Embryonic facial prominence (tissue), 1 donor: Measurements from ENCODE around the gene CFAP69.

Source experiments
- DNase-seq: peaks from one replicate; pipeline ENCODE4 v3.0.0-alpha.2; 2016; ENCODE audit errors: extremely low spot score

Gene CFAP69, protein sequence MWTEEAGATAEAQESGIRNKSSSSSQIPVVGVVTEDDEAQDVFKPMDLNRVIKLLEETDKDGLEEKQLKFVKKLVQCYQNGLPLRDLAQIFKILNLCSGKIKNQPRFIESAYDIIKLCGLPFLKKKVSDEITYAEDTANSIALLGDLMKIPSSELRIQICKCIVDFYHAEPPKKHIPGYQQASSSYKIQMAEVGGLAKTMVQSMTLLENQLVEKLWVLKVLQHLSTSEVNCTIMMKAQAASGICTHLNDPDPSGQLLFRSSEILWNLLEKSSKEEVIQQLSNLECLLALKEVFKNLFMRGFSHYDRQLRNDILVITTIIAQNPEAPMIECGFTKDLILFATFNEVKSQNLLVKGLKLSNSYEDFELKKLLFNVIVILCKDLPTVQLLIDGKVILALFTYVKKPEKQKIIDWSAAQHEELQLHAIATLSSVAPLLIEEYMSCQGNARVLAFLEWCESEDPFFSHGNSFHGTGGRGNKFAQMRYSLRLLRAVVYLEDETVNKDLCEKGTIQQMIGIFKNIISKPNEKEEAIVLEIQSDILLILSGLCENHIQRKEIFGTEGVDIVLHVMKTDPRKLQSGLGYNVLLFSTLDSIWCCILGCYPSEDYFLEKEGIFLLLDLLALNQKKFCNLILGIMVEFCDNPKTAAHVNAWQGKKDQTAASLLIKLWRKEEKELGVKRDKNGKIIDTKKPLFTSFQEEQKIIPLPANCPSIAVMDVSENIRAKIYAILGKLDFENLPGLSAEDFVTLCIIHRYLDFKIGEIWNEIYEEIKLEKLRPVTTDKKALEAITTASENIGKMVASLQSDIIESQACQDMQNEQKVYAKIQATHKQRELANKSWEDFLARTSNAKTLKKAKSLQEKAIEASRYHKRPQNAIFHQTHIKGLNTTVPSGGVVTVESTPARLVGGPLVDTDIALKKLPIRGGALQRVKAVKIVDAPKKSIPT

DNA sequence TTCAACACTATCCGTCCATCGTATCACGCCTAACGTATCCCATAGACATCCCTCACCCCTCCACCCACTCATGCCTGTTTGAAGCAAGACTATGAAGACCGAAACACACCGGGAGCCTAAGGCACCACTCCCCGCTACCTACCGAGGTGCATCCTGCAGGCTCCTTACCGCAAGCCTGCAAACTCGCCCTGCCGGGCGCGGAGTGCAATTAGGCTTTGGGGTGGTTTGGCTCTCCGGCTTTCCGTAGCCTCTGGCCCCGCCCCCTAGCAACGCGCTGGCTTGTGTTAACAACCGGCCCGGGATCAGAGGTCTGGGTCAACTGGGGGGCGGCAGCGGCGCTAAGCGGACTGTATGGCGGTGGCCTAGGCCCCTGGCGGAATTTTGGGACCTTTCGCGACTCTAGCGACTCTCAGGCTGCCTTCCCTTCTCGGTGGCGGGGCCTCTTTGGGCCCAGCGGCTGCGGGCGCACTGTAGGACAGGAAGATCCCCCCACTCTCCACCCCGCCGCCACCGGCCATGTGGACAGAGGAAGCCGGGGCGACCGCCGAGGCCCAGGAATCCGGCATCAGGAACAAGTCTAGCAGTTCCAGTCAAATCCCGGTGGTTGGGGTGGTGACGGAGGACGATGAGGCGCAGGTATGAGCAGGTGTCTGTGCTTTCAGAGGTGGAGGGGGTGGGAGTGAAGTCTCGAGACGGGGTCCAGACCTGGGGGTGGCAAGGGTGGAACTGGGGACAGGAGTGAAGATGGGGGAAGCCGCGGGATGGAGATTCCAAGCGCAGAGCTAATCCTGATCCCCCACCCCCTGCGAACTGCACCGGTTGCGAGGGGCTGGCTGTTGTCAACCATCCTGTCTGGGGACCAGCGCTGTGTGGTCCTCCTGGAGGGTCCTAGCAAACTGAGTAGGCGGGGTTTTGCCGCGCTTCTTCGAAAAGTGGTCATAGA is at the start of gene CFAP69:
Gene CFAP69 (plus strand): TSS at position 266 of the 943 bp plus-strand sequence. CDS start 251 bp downstream, at position 517.
- DNase-seq = peak; percentile 63

DNA sequence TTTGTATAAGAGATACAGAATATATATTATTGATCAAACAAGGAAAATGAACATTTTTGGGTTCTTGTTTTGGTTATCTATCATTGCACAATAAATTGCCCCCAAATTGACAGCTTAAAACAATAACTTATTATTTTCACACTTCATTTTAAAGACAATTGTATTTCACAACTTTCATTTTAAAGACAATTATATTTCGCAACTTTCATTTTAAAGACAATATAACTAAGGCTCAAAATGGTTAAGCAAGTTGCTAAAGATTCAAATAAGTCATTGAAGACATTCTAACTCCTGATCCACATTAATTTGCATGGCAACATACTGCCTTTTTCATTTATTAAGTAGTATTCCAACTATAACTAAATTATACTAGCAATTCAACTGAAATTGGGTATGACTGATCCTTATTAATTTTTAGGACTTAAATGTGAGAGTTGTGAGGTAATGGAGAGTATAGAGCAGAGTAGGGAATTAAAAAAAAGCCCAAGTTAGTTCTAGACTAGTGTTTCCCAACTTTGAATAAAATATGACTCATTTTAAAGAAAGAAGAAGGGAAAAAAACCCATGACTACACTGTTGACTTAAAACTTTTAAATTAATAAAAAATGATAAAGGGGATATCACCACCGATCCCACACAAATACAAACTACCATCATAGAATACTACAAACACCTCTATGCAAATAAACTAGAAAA is 43.3 kb upstream of the CFAP69 start:
- DNase-seq = no peak

DNA sequence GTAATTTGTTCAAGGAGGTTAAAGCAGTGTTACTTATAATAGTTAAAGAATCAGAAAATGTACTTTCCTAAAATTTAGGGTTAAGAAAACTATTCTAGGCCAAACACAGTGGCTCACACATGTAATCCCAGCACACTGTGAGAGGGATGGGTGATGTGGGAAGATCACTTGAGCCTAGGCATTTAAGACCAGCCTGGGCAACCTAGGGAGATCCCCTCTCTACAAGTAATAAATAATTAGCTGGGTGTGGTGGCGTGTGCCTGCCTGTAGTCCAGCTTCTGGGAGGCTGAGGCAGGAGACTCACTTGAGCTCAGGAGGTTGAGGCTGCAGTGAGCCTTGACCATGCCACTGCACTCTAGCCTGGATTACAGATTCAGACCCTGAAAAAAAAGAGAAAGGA is 37.0 kb upstream of the CFAP69 start:
- no peak for DNase-seq

DNA sequence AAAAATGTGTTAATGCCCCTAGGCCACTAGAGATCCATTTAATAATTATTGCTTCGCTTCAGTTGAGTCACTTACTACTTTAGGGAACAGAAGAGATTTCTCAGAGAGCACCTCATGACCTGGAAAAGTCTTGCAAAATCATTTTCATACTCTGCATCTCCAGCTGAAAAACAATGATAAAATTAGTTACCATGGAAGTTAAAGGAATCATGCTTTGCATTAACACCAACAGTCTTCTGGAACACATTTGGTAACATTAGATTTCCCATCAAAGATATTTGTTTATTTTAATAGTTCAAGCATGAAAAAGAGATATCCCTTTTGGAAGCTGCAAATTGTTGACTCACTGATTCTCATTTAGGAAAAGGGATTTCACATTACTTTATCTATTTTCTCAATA is 35.2 kb upstream of the CFAP69 start:
- no peak for DNase-seq

GRCh38 chr7:90210475-90210874 is 34.5 kb upstream of the CFAP69 start:
- no peak for DNase-seq

DNA sequence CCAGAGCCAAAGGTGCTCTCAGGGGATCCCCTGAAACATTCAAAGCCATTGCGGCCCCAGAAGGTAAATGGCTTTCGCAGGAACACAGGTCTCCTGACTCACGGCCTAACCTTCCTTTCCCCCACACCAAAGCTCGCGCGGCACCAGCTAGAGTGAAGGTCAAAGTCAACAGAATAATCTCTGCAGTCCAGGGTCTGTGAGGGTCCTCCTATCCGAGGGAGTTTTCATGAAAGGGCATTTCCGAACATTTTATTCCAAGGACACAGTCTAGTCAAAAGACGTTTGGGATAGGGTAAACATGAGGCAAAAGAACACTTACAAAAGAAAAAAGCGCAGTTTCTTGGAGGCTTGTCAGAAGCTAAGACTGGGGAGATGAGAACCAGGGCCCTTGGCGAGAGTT is 34.0 kb upstream of the CFAP69 start:
- no peak for DNase-seq

DNA sequence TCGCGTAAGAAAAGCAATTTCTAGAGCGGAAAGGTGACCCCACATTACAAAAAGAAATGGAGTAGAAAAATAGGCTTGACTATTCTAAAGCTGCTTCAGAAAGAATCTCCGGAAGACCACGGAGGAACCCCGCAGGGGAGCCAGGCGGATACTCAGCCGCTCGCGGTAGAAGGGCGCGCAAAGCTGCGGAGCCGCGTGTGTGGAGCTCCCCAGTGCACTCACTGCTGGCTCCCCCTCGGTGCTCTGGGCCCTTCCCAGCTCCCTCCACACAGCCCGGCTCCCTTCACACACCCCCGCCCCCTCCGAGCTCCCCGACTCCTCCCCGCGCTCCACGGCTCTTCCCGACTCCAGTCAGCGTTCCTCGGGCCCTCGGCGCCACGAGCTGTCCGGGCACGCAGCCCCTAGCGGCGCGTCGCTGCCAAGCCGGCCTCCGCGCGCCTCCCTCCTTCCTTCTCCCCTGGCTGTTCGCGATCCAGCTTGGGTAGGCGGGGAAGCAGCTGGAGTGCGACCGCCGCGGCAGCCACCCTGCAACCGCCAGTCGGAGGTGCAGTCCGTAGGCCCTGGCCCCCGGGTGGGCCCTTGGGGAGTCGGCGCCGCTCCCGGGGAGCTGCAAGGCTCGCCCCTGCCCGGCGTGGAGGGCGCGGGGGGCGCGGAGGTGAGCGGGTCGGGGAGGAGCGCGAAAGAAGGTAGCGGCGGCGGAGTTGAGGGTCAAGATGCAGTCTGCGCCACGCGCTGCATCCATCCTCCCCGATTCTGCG is 33.4 kb upstream of the CFAP69 start, which contains the start of gene STEAP2:
Gene STEAP2 (plus strand): TSS at position 350 of the 758 bp plus-strand sequence. CDS start 13,343 bp downstream, outside the sequence.
- DNase-seq = peak; percentile 91

DNA sequence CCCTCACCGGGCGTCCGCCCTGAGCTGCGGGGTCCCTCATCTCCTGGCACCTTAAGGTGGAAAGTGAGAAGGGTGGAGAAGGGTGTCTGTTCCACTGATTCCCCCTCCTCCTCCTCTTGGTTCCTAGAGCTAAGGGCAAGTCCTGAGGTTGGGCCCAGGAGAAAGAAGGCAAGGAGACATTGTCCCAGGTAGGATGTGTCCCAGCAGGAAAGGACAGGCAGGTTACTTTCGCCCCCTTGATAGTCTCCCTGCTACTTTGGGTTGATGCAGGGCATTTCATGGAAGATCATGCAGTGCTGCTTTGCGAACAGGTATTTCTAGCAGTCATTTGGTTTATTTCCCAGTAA is 32.9 kb upstream of the CFAP69 start:
- no peak for DNase-seq

- no peak for DNase-seq
These were observed 31.5 kb upstream of the CFAP69 start for GRCh38 chr7:90213521-90213920.

- DNase-seq = no peak
These were observed 28.8 kb upstream of the CFAP69 start for GRCh38 chr7:90216080-90216674.

GRCh38 chr7:90216771-90217170 is 28.2 kb upstream of the CFAP69 start:
- DNase-seq = no peak

DNA sequence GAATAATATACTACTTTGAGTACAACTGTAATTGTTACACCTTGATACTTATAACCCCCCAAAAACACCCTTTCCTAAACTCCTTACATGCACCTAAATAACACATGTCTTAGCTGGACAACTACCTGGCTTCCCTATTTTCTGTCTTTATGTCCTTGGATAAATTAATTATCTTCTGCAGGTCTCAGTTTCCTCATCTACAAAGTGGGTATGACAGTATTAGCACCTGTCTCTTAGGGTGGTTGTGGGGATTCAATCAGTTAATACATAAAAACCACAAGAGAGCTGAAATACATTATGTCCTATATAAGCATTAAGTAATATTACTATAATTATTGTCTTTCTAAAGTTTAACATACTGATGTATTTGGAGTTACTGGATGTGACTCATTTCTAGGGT is 22.6 kb upstream of the CFAP69 start:
- no peak for DNase-seq

DNA sequence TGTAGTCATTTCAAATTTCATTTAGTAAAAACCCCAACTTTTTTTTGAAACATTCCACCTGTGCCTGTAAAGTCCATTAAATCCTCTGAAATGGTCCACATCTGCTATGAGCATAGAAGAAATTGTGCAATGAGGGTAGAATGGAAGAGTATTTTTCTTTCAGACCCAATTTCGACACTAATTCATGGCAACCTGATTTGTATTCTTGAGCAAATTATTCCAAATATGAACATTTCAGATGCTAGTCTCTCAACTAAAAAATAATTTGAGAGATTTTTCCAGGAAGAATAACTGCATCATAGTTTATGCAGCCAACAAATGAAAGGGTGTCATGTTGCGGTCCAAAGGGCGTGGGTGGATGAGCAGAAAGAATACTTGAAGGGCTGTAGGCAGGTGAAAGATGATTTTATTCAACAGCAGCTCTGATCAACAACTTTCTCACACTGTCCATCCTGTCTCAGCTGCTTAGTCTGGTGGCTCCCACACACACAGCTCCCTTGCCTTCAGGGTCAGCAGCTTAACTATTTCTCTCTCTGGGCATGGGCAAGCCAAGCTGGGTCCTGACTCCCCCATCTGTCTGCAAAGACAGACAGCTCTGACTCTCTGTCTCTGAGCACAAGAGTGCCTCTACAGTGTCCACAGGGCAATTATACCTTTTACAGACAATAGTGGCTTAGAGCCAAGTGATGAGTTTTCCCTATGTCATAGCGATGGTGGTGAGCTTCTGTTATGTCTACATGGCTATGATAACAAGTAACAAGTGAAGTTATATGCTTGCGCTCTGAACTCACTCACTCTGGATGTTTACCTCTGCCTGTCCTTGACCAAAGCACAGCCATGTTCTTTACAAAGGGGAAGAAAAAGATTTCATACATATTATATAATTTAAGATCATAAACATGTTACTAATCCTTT is 21.9 kb upstream of the CFAP69 start:
- DNase-seq = no peak

GRCh38 chr7:90224195-90224594 is 20.8 kb upstream of the CFAP69 start:
- DNase-seq = no peak

DNA sequence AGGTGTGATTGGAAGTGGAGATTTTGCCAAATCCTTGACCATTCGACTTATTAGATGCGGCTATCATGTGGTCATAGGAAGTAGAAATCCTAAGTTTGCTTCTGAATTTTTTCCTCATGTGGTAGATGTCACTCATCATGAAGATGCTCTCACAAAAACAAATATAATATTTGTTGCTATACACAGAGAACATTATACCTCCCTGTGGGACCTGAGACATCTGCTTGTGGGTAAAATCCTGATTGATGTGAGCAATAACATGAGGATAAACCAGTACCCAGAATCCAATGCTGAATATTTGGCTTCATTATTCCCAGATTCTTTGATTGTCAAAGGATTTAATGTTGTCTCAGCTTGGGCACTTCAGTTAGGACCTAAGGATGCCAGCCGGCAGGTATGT is 19.8 kb upstream of the CFAP69 start:
- no peak for DNase-seq

- DNase-seq = no peak
These were observed 19.4 kb upstream of the CFAP69 start for GRCh38 chr7:90225601-90226000.

GRCh38 chr7:90227259-90227658 is 17.7 kb upstream of the CFAP69 start:
- no peak for DNase-seq

GRCh38 chr7:90229682-90230081 is 15.3 kb upstream of the CFAP69 start:
- no peak for DNase-seq

DNA sequence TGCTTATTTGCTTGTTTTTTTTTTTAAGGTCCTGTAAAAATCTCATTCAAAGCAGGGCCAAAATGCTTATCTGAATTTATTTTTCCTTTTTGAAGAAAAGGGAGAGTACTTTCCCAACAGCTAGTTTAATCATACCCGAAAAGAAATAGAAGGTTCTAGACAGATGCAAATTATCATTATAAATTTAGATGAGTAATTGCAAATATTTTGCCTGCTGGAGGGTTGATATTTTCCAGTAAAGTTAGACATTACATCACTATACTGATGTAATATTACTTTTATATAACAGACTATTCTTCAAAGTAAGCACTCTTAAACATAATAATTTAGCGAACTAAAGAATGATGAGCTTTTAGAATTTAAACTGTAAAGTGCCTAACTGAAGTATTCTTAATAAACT is 14.1 kb upstream of the CFAP69 start:
- DNase-seq = no peak
